Activated CD8-positive, alpha-beta memory T cell treated with anti-CD3 and anti-CD28 coated beads, Interleukin-2, amount 50 U/mL, for 4 hours (primary cell): ENCODE results near the gene CLEC16A.

Source experiments
- DNase-seq: peaks from one replicate; pipeline ENCODE4 v3.0.0-alpha.2; 2020

Gene CLEC16A

DNA sequence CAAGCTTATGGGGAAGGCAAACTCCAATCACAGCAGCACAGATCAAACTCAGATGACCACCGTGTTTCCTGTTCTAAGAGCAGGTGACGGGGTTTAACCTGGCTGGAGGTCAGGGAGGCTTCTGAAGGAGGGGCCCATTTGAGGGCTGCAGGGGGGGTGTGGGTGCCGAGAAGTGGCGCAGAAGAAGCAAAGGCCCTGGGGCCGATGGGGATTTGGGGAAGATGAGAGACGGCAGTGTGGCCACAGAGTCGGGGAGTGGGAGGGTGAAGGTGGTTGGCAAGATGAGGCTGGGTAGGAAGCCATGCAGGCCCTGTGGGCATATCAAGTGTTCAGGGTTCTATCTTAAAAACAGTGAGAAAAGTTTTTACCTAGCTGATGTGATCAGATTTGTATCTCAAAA lies 122.9 kb downstream of the CLEC16A start:
- no peak for DNase-seq

DNA sequence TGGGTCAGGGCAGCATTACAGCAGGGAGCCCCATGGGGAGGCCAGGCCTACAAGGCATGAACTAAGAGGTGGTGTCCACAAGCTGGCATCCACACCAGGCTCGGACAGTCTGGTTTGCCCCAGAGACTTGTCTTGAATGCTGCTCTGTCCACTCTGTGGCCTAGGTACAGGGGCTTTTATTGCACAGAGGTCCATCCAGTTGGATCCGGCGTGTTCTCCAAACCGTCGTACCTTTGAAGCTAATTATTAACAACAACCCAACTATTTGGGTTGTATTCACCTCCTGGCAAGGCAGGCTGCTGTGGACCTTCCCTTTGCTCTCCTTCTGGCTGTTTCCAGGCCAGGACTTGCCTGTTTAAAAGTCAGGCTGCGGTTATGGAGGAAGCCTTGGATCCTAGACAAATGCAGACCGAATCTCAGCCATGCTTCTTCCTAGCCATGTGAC lies 123.4 kb downstream of the CLEC16A start:
- no peak for DNase-seq

DNA sequence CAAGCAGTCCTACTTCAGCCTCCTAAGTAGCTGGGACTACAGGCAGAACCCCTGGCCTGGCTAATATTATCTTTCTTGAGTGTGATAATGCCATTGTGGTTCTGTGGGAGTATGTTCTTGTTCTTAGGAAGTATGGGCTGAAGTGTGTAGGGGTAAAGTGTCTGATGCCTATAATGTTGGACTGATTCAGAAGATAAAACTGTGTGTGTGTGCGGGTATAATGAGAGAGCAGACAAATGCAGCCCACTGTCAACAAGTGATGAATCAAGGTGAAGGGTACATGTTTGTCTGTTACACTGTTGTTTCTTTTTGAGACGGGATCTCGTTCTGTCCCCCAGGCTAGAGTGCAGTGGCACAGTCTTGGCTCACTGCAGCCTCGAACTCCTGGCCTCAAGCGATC lies 127.5 kb downstream of the CLEC16A start:
- no peak for DNase-seq

DNA sequence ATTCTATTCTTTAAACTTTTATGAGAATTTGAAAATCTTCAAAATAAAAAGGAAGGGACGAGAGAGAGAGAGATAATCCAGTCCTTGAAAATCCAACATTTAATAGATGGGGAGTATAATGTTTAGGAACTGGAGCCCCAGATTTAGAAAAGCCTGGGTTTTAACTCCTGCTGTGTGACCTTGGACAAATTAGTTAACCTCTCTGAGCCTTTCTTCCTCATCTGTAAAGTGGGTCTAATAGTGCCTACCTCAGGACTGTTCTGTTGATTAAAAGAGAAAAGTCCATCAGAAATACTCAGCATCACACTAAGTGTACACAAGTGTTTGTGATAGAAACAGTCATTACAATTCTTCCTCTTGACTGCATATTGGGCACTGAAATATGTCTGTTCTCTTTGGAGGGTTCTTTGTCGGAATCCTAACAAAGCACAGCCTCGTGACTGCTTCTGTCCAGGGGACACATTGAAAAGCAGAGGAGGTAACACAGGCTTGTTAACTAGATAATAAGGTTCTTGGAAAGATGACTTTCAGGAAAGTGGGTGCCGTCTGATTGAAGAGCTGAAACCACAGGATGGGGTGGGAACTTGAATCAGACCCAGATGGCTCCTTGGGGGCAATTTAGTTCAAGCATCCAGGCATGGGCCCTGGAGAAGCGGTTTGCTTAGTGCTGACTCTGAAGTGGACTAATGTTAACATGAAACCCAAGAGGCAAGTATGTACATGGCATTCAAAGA lies 128.2 kb downstream of the CLEC16A start:
- DNase-seq: no peak

DNA sequence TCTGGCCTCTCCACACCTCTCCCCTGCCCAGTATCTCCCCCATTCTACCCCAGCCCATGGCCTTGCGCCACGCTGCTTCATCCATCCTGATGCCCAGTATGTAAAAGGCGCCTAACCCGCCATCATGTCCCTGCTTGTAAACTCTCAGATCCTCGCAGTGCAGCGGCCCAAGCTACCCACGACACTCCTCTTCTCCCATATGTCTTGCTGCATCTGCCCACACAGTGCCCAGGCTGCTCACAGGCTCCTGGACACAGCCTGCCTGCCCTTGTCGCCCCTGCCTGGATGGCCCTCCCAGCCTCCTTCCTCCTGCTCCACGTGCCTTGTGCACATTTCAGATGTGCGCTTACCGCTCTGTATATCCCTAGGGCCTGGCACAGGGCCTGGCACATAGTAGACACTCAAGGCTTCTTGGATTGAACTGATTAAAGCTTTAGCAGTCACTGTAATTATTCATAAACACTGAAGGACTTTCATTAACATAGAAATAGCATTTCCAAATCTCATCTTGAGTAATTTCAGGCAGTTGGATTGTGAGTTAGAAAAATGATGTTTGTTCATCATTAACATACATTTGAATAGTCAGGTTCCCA lies 129.1 kb downstream of the CLEC16A start:
- no peak for DNase-seq

DNA sequence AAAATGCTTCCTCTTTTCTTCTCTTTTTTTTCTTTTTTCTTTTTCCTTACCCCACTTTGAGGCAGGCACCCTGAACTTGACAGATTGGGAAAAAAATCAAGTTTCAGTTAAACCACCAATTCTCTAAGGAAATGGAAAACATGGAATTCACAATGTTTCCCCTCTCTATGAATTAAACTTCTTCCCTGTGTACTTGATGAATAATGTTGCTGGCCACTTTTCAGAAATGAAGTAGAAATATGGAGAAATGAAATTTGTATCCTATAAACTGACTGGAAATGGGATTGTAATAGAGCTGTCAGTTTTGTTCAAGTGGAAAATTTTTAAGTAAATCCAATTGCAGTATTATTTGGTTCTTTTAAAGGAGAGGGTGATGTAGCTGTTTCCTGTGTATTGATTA lies 129.8 kb downstream of the CLEC16A start:
- no peak for DNase-seq

DNA sequence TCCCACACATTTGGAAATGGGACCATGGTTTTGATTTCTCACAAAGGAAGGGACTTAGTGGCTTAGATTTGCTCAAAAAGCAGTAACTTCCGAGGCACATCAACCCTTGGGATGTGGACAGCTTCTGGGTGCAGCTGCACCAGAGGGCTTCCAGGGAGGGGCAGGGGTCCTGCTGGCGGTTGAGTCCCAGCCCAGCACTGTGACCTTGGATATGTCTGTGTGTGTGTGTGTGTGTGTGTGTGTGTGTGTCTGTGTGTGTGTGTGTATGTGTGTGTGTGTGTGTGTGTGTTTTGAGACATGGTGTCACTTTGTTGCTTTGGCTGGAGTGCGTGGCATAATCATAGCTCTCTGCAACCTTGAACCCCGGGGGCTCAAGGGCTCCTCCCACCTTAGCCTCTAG lies 130.8 kb downstream of the CLEC16A start:
- DNase-seq: no peak

DNA sequence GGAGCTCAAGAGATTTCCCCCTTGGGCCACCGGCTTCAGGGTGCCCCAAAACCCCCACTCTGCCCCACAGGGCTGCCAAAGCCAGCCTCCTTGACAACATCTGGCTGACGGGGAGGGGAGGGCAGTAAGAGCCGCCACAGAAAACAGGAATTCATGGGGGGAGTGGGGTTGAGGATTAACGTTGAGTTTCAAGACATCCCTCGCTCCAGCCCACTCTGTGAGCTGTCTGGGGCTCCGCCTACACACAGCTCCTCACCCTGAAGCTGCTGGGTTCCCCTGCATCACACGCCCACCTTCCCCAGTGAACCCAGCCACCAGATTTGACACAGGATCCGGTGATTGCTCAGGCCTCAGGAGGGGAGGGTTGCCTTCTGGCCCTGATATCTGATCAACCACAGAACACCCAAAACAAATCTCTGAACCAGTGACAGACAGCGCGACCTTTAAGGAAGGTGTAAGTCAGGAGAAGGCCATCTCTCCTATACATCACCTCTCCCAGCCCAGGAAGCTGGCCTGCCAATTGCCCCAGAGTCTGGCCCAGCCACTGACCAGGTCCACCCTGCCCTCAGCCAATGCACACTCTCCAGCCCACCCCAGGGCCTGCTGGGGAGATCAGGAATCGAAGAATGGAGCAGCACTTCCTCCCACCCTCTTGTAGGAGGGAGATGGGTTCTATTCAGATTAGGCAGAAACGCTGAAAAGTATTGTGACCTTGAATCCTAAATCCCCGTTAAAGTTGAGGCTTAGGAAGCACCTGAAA lies 132.1 kb downstream of the CLEC16A start:
- peak; percentile 69 for DNase-seq

DNA sequence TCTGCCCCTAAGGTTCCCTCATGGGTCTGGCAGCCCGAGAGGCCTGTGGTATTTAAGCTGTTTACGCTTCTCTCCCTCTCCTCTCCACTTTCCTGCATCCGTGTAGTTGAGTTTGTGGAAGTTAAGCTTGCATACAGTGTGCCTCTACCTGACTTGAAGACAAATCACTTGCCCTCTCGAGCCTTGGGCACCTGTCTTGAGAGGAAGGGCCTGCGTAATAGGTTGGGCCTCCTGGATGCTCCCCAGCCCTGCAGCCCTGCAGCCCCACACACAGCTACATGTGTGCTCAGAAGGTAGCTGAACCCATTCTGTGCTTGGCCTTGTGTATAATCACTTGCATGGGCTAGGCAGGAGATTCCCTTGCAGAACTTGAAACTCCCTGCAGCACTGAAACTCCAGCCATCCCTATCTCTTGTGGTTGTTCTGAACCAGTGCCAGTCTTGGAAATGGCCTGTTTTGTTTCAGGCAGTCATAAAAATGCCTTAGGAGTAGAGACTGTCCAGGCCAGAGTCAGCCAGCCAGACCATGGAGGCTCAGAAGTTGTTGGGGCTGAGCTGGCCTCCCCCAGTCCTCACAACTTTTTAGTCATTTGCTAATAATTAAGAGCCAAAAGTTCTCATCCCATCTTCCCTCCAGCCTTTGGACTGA lies 134.6 kb downstream of the CLEC16A start:
- no peak for DNase-seq

DNA sequence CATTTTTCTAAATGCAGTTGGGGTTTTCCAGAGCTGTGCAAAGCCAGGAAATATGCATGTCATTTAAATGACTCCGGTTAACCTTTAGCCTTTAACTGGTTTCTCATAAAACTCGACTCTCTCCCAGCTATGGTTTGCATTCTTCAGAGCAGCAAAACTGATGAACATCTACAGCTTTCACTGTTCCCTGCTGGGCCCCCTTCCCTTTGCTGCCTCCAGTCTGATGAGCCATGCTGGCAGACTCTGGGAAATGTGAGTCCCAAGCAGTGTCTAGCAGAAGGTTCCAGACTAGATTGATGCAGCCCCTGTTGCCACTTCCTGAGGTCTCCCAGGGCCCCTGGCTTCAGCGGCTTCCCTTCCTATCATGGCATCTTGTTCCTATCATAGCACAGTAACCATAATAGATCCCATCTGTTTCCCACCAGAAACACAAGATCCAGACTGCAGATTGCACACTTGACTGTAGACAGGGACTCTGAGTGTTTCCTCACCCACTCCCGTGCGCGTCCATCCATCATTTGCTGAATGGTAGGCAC lies 135.4 kb downstream of the CLEC16A start:
- DNase-seq: no peak

DNA sequence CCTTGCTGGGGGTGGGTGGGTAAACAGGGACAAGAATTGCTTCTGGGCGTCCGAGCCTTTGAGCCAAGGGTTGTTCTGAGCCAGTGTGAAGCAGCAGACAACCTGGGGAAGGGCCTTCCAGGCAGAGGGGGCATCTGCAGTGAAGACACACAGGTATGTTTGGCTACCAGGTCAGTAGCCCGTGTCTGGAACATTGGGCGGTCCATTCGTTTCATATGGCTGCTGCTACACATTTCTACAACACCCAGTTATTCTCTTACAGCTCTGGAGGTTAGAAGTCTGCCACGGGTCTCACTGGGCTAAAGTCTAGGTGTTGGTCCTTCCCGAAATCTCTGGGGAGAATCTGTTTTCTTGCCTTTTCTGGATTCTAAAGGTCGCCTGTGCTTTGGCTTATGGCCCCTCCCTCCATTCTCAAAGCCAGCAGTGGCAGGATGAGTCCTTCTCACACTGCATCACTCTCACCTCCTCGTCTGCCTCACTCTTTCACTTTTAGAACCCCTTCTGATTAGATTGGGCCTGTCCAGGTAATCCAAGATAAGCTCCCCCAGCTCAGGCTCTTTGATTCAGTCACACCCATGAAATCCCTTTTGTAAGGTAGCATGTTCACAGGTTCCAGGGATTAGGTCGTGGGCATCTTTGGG lies 136.1 kb downstream of the CLEC16A start:
- DNase-seq: no peak

DNA sequence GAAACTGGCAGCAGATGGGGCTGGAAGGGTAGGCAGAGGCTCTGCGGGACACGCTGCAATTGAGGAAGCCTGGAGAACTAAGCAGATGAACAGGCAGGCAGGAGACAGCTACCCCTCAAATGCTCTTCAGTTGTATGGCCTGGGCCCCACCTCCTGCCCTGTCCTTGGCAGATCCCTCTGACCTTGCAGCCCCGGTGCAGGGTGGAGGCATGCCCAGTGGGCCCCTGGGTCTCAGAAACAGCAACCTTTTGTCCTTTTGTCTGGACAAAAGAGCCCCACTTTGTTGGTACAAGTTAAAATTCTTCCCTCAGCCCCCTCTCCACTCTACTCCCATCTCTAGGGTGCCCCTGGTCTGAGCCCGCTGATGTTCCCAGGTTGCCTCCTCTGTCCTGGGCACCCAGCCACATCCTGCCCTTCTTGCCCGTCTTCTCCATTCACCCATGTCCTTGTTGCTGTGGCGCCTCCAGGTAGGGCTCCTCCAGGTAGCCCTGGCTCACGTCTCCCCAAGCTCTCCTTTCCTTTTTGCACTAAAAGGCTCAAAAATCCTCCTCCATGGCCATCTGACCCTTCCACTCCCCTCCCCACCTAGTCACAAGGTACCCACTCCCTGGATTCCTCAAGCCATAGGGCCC lies 136.8 kb downstream of the CLEC16A start:
- DNase-seq: no peak

DNA sequence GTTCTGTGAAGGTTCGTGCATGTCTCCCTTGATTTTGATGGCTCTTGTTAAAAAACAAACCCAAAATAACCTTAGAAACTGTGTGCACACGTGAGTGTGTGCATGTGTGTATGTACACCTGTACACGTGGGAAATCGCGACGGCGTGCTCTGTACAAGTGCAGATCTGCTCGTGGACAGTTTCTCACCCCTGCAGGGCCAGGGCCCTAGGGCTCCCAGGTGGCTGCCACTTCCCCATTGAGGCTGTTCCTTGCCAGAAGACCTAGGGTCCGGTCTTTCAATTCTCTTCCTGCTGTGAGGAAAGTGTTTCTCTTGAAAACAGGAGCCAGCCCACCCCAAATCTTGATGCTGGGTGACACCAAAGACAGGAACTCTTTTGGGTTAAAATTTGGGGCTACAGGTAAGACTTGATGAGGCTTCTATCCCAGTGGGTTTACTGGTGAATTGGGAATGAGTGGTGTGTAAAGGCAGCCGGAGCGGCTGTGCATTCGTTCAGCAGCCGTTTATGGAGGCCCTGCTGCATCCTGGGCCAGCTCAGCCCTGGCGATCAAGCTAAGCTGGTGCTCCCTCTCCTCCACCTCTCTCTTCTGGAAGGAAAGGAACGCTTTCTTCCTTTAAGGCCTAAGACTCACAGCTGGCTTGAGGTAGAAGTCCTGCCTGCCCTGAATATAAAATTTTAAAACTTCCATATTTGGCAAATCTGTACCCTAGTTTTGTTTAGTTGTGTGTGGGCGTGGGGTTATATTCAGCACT lies 137.9 kb downstream of the CLEC16A start:
- DNase-seq: no peak

DNA sequence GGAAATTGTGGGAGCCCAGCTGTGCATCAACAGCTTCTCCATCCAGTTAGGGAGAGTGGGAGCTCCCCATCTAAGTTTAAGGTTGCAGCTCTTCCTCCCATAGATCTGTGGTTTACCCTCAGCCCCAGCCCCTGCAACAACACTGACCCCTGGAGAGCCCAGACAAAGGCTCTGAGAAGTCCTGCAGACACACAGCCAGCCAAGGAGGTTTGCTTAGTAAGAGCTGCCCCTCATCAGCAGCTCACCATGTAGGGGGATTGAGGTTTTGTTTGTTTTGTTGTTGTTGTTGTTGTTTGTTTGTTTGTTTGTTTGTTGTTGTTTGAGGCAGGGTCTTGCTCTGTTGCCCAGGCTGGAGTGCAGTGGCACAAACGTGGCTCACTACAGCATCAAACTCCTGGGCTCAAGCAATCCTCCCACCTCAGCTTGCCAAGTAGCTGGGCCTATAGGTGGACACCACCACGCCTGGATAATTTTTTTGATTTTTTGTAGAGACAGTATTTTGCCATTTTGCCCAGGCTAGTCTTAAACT lies 138.6 kb downstream of the CLEC16A start:
- DNase-seq: no peak

DNA sequence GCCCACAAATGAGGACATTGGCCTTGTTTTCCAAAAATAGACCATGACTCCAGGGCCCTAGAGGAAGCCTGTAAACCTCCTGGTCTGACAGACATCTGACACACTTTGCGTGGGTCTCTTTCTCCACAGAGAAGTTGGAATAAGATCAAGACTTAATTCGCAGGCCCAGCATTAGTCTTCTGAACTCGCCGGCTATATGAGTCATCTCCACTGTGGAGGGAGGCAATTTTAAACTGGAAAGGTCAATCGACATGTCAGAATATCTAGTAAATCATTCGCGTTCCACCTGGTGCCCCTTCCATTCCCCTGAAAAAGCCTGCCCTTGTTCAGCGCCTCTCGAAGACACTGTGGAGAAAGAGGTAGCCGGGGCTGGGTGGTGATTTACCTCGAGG lies 140.1 kb downstream of the CLEC16A start:
- no peak for DNase-seq

DNA sequence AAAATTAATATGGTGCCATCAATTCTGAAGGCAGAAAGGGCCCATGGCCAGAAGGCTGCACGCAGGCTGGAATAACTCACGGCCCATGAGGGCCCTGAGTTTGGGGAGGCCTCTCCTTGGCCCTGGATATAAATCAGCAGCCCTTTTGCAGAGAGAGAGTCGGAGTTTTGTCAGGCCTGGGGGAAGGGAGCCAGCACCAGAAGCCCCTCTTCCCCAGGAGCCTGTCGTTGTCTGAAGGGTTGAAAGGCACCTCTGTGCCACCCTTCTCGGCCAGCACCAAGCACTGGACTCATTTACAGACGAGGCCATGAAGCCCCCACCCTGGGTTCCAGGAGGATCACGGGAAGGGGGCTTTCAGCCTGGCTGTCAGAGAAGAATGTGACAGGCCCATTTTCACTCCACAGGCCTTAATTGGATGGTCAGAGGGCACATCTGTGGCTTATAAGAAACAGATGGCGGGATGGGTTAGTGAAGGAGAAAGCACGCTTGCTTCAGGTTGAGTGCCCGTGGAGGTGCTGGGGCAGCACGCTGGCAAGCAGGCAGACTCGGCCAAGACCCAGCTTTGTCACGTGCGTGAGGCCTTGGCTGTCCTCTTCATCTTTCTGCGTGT lies 140.6 kb downstream of the CLEC16A start:
- DNase-seq: no peak

DNA sequence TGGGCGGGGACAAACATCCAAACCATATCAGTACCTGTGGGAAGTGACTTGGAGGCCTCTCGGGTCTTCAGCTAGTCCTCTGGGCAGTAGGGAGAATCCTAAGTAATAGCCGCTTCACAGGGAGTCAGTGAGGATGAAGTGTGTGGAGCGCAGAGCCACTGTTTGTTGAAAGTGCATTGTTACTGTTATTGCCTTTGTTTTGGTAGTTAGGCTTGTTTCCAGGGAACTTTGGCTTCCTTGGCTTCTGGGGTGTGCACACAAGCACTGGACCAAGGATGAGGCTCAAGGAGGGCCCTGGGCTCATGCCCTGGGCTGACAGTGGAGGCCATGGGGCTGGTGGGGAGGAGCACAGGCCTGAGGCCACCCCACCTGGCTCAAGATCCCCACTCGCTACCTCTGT lies 141.6 kb downstream of the CLEC16A start:
- DNase-seq: no peak

DNA sequence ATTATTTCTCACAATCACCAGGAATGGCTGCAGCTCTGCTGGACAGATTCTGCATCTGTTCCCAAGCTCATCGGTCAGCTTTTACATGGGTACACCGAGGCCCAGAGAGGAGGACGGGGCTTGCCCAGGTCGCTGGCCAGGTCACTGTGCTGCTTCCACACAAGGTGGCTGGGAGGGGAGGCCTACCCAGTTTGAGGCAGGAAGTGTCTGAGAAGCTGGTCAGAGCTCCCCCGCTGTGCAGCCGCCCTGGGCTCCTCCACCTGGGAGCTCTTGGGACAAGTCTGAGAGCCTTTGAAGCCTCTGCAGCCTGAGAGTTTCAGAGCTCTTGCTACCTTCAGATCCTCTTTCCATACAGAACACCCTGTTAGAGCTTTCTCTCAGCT lies 143.3 kb downstream of the CLEC16A start:
- DNase-seq: no peak

DNA sequence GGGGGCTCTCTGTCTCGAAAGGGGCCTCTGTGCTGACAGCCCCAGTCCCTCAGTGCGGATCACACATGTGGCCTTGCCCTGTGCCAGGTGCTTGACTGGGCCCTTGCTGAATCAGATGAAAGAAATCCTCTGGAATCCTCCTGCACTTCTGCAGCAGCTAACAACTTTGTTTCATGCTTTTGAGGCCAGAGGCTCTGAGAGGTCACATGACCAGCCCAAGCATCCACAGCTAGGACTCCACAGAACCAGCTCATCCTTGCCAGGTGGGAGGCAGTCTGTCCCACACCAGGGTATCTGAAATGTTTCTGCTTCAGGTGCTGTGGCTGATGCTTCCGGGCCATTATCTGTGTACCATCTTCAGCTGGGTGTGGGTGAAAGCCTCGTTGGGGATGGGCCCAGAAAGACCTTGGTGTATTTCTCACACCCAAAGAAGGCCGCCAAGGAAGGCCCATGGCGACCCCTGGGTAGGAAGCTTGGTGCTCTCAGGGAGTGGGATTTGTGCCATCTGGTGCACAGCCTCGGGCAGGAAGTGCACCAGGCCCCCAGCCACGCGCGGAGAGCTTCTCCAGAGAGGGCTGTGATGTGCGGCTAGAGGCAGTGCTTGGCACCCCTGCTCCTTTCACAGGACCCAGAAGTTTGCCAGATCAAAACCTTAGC lies 143.8 kb downstream of the CLEC16A start:
- no peak for DNase-seq

DNA sequence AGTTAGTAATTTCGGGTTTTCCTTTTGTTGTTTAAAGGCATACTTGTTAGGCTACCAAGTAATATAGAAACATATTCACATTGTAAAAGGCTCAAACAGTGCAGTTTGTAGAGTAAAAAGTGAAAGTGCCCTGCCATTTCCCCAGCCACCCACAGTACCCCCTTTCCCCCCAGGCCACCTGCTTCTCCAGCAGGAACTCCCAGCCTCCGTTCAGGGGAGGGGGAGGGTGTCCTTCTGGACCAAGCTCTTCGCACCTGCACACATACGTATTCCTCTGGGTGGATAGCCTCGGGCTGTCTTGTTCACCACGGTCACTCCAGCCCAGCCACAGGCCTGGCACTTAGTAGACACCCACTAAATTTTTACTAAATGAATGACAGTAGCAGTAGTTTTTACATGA lies 144.5 kb downstream of the CLEC16A start:
- DNase-seq: no peak
